HG02938 (cell line): ENCODE data around the gene TEK.

Source experiments
- ATAC-seq: cut with Tn5 transposase; IDR thresholded peaks from one replicate; pipeline ENCODE4 v1.9.1; 2021; ENCODE audit warnings: mild to moderate bottlenecking, moderate library complexity; ENCODE audit not compliant: unreplicated experiment

TEK gene

DNA sequence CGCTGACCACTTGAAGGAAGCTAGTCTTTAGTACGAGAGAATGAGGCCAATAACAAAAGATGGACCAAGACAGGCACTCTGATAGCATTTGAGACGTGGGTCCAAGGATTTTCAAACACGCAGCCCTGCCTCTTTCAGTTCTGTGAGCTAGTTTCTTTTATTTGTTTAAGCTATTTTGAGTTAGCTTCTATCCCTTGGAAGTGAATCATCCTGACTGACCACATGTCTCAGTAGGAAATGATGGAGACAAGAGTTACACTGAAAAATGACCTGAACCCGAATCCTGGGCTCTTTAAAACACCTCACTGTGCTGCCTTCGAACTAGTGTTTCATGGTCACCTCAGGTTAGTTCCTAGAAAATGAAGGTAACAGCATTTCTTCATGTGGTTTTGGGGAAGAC is 9.9 kb downstream of the TEK start:
- ATAC-seq, result no peak

DNA sequence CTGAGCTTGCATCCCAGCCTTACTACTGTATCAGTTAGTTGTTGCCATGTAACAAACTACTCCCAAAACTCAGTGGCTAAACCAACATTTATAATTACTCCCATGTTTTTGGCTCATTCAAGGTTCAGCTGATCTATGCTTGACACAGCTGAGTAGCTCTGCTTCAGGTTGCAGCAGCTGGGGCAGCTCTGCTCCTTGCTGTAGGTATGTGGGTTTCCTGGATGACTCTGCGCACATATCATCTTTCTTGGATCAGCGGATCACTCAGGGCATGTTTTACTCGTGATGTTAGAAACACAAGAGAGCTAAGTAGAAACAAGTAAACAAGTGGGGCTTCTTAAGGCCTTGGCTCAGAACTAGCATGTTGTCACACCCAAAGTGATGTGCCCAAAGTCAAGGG is 15.1 kb downstream of the TEK start:
- ATAC-seq, result no peak

DNA sequence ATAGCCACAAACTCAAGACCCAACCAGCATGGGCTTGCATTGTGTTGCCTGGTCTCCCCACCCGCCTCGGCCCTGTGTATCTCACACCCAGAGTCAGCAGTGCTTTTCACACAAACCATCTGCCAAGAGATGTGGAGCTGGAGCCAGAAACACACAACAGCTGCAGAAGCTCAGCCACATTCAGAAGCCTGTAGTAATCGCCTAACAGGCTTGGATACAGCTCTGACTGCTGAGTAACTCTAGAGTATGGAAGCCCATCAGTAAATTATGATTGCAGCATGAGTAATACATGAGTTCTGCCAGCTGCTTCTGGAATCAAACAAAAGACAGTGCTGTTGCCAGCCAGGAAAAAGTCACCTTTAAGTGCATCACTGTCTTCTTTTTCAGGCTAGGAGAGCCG is 16.0 kb downstream of the TEK start:
- no peak for ATAC-seq

- ATAC-seq, result no peak
Measured at GRCh38 chr9:27125936-27126335, 16.9 kb downstream of the TEK start.

DNA sequence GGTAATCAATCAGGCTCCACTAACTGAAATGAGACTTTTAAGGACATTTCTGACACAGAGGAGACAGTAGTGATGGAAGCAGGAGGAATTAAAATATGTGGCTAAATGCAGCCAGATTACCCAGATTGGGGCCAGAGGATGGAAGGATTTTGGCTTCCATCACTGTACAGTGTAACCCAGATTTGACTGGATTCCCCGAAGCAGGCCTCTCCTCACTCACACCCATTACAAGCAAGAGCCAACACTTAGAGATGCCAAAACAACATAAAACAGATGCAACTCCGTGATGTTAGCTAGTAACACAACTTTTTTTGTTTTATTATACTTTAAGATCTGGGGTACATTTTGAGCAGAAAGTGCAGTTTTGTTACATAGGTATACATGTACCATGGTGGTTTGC is 17.6 kb downstream of the TEK start:
- no peak for ATAC-seq

DNA sequence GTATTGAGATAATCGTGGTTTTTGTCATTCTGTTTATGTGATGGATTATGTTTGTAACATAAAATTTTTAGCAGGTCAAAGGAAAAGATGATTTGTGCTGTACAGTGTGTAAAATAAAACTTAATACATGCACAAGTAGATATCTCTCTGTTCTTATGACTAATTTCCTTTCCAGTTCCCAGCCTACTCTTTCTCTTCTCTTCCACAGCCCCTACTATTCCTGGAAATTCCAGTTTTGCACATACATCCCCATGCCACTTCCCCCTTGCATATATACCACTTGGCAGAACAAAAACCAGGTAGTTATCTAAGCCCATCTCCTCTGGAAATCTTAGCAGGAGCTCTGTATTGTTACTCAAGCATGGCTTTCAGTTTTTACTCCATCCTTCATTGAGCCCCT is 20.2 kb downstream of the TEK start:
- no peak for ATAC-seq

DNA sequence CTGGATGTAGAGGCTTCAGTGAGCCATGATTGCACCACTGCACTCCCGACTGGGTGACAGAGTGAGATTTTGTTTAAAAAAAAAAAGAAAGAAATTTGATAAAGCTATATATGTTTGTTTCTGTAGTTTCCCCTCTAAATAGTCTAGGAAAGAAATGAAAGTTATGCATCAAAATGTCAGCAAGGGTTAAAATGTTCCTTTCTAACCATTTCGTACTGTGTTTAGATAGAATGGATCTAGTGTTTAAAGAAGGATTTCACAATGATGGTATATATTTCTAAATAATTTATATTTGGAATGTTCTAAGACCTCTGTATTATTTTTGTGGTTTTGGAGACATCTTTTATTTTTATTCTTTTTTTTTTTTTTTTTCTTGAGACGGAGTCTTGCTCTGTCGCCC is 22.7 kb downstream of the TEK start:
- ATAC-seq, result no peak

DNA sequence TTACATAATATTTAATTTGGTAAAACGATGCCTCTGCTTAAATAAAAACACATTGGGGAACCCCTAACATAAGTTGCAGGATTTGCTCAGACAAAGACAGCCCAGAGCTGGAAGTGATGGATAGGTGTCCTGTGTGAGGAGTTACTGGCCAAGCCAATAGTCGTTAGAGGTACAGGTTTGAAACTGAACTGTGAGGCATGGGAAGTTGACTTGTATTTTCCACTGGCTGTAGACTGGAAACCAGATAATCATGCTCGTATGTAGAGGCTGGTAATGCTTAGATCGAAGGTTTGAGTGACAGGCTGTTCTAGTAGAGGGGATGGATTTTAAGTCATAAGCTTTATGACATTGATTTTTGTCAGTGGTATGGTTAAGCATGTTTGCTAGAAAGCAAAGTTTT is 24.8 kb downstream of the TEK start:
- no peak for ATAC-seq

GRCh38 chr9:27142299-27142930 is 33.4 kb downstream of the TEK start:
- no peak for ATAC-seq

DNA sequence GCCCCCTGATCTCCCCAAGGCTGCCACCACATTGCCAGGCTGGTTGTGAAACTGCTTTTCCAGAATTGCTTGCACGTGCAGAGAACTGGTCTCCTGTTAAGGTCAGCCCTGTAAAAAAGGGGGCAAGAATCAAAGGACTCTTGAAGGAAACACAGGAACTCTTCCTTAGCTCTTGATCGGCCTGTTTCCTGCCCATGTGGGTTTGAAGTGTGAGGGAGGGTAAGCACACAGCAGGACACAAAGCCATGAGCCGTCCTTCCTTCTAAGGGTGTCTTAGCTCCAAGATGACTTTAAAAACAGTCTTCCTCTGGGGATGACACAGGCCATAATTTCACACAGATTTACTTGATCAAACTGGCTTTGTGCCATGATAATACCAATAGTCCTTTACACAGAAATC is 36.1 kb downstream of the TEK start:
- ATAC-seq, result no peak

DNA sequence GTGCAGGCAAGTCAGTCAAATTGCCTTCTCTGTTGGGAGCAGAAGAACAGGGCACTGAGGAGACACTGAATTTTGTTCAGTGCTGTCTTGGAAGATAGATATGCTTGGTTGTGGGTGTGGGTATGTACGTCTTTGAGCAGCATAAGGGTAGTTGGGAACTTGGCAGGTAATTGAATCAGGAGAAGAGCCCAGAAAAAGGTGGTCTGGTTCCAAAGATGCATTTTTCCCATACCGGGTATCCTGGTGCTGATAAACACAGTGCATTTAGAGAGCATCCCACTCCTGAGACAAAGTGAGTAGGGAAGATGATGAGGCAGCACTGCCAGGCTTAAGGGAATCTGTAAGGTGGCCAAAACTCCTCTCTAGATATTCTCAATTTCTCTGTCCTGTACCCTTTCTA is 40.6 kb downstream of the TEK start:
- ATAC-seq, result no peak

GRCh38 chr9:27150746-27151406 is 41.9 kb downstream of the TEK start:
- no peak for ATAC-seq

DNA sequence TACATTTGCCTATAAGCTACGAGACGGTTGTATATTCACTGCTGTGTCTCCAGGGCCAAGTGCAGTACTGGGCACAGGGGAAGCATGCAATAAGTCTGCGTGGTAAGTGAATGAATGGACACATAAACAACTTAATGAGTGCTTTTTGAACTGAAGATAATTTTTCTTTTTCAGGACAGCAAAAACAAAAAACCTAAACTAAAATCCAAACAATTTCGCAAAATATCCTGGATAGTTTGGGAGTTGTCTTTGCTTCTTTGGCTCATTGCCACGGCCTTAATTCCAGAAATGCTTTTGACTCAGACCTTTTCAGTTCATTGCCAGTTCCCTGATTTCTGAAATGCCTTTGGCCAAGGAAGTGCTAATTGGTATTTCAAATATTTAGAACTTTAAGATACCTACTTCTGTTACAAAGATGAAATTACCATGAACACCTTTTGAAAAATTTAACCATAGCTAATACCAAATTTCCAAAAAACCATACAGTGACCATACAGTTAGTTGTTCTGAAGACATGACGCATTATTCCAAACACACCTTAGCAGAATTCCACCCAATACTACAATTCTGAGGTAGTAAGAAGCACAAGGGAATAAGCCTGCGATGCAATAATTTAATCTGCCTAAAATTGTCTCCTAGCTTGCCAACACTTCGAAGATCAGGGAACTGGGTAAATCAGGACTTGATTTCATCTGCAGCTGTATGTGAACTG is 42.8 kb downstream of the TEK start:
- ATAC-seq, result no peak

GRCh38 chr9:27152405-27152718 is 43.3 kb downstream of the TEK start:
- ATAC-seq, result no peak

GRCh38 chr9:27154908-27155307 is 45.9 kb downstream of the TEK start:
- no peak for ATAC-seq

- ATAC-seq, result no peak
Measured at GRCh38 chr9:27157097-27157496, 48.1 kb downstream of the TEK start.

DNA sequence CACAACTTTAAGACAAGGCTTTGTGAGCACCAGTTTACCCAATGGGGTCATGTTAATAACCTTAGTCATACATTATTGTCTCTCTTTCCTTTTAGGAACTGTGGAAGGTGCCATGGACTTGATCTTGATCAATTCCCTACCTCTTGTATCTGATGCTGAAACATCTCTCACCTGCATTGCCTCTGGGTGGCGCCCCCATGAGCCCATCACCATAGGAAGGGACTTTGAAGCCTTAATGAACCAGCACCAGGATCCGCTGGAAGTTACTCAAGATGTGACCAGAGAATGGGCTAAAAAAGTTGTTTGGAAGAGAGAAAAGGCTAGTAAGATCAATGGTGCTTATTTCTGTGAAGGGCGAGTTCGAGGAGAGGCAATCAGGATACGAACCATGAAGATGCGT is 48.7 kb downstream of the TEK start:
- no peak for ATAC-seq

GRCh38 chr9:27160636-27161035 is 51.6 kb downstream of the TEK start:
- ATAC-seq, result no peak

- ATAC-seq, result no peak
Measured at GRCh38 chr9:27162045-27162444, 53.0 kb downstream of the TEK start.

GRCh38 chr9:27165068-27165467 is 56.0 kb downstream of the TEK start:
- ATAC-seq, result no peak

- ATAC-seq, result no peak
Measured at GRCh38 chr9:27165670-27166069, 56.6 kb downstream of the TEK start.

DNA sequence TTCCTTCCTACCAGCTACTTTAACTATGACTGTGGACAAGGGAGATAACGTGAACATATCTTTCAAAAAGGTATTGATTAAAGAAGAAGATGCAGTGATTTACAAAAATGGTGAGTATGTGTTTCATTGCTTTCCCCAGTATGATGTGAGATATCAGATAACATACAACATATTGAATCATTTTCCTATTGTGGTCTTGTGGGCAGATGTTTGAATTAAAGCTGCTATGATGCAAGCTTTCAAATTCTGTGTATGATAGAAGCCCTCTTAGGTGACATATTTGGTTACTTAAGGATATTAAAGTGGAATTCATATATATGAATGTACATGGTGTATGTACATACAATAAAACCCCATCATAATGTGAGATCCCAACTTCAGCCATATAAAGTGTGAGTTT is 59.5 kb downstream of the TEK start:
- no peak for ATAC-seq

DNA sequence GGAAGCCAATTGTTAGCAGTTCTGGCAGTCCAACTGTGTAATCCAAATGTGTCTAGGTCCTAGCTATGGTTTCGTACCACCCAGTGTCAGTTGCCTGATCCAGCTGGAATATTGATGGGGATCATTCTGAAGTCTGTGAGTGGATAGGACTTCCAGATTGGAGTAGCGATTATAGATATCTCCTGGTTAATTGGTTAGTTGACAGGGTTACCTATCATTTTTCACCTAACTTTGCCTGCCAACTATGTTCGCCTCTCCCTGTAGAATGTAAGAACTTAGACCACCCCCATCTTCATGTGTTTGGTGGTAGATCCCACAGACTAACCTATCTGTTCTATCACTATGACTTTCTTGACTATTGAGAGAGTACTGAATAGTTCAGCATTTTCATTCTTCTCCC is 59.9 kb downstream of the TEK start:
- no peak for ATAC-seq
